Measurements from ENCODE around the gene AGGF1.

AGGF1 gene

DNA sequence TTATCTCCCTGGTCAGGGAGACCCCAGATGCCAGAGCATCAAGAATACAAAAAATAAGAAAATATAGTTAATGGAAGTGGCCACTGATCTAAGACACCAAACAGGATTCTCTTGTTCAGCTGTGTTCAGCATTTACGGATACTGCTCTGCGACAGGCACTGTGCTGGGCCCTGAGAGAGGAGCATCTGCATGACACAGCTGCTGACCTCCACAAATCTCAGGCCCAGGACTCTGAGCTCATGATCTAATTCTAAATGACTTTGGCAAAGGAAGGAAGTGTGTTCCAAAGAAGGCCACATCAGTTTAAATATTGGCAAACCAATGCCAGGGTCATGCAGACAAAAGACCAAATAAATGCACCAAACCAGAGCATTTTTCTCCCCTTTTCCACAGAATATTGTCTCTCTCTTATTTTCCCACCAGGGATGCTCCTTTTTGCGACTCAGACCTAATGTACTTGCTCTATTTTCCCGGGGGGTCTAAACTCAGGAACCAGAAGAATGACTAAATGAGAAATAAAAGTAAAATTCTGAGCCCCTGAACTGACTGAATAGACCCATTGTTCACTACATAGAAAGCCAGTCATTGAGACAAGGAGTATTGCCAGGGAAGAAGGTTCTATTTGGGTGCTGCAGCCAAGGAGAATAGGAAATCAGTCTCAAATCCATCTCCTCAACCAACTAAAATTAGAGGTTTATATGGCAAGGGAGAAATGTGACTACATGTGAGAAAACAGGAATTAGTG, 1.4 kb upstream of the AGGF1 start:
- Histone ChIP-seq H3K27me3 (ENCODE audit: low read depth, low read length) (no peaks in the 10 kb centered on the region), H3K4me1 (ENCODE audit: control insufficient read depth in 1 of 2, insufficient read depth in 2 of 2, low read length in 2 of 2) (peaks cover 5 to 28% of the 10 kb centered on the region in 2 donors), H3K27ac (ENCODE audit: low read length) (no peak overlapping the region), H3K9me3 (ENCODE audit: control insufficient read depth in 1 of 2, low read length in 2 of 2) (no peaks in the 10 kb centered on the region), H3K36me3 (ENCODE audit: control insufficient read depth in 1 of 2, insufficient read depth in 2 of 2, low read length in 2 of 2) (no peaks in the 10 kb centered on the region), H3K4me3 (ENCODE audit: low read depth in 1 of 2, low read length in 2 of 2) (peak overlapping the region in 1 of 2 donors; percentile 84)

DNA sequence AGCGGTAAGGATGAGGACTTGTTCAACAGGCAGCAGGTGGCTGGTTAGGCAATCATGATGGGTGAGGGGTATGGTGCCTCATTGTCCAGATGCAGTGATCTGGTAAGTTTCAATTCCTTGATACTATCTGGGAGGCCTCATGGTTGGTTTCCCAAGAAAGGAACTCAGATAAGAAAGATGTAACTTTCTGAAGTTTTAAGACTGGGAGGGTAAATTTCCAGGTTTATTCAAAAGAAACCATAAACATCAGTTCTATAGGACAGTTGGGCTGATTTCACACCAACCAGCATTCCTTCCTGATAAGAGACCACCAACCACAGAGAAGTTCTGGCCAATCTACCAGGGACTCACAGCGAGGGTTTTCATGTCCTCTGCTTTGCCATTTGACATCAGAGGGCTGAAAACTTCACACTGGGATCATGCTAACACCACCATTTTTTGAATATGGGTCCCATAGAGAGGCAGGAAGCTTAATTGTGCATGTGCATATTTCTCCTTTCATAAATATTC, 773 bp upstream of the AGGF1 start:
- Histone ChIP-seq H3K36me3 (ENCODE audit: control insufficient read depth in 1 of 2, insufficient read depth in 2 of 2, low read length in 2 of 2) (peaks cover 0 to 2% of the 10 kb centered on the region in 2 donors), H3K4me3 (ENCODE audit: low read depth in 1 of 2, low read length in 2 of 2) (peak overlapping the region; percentile 84 to 91), H3K27ac (ENCODE audit: low read length) (peak overlapping the region; percentile 37)

DNA sequence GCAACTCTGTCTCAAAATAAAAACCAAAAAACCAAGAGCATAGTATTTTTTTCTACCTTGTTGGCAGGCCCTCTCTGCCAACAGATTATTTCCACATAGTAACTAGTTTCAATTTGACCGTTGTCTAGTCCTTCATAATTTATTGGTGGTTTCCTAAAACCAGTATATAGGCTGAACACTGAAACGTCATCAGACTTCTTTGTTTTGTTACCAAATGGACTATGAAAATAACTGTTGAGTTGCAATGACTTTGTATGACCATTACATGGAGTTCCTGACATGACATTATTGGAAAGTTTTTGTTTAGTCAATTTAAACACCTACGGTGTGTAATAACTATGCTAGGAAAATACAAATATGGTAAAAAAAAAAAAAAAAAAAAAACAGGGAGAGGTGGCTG, 1.7 kb downstream of the AGGF1 start:
- no peak overlapping the region for H3K4me3 ChIP-seq (ENCODE audit: low read depth in 1 of 2, low read length in 2 of 2)
- H3K36me3 ChIP-seq (ENCODE audit: control insufficient read depth in 1 of 2, insufficient read depth in 2 of 2, low read length in 2 of 2): peaks cover 20 to 21% of the 10 kb centered on the region in 2 donors
- no peak overlapping the region for H3K27ac ChIP-seq (ENCODE audit: low read length)
- H3K4me1 ChIP-seq (ENCODE audit: control insufficient read depth in 1 of 2, insufficient read depth in 2 of 2, low read length in 2 of 2): peaks cover 5 to 28% of the 10 kb centered on the region in 2 donors
- H3K27me3 ChIP-seq (ENCODE audit: low read depth, low read length): no peaks in the 10 kb centered on the region
- no peaks in the 10 kb centered on the region for H3K9me3 ChIP-seq (ENCODE audit: control insufficient read depth in 1 of 2, low read length in 2 of 2)

More for the DNA sequence above, 773 bp upstream of the AGGF1 start:
- Histone ChIP-seq H3K9me3 (ENCODE audit: control insufficient read depth in 1 of 2, low read length in 2 of 2) (no peaks in the 10 kb centered on the region), H3K4me1 (ENCODE audit: control insufficient read depth in 1 of 2, insufficient read depth in 2 of 2, low read length in 2 of 2) (peaks cover 5 to 28% of the 10 kb centered on the region in 2 donors), H3K27me3 (ENCODE audit: low read depth, low read length) (no peaks in the 10 kb centered on the region)

DNA sequence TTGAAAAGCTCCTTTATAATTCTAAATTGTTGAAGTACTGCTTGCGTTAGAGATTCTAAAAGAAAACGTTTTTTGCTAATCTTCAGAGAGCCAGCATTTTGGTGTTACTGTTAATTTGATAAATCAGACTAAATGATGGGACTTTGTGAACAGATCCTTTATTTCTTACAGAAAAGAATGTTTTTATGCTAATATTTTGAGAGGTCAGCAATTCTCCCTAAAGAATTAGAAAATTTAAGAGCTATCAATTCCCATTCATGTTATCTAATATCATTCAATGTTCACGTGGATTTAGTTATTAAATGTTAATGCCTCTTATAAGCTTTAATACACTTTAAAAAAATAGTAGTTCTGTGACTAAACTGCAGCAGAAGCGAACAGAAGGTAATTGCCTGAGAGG, 2.4 kb downstream of the AGGF1 start:
- peaks cover 21 to 26% of the 10 kb centered on the region in 2 donors for H3K36me3 ChIP-seq (ENCODE audit: control insufficient read depth in 1 of 2, insufficient read depth in 2 of 2, low read length in 2 of 2)
- no peak overlapping the region for H3K27ac ChIP-seq (ENCODE audit: low read length)
- no peak overlapping the region for H3K4me3 ChIP-seq (ENCODE audit: low read depth in 1 of 2, low read length in 2 of 2)
- no peaks in the 10 kb centered on the region for H3K9me3 ChIP-seq (ENCODE audit: control insufficient read depth in 1 of 2, low read length in 2 of 2)
- no peaks in the 10 kb centered on the region for H3K27me3 ChIP-seq (ENCODE audit: low read depth, low read length)
- H3K4me1 ChIP-seq (ENCODE audit: control insufficient read depth in 1 of 2, insufficient read depth in 2 of 2, low read length in 2 of 2): peaks cover 5 to 28% of the 10 kb centered on the region in 2 donors

DNA sequence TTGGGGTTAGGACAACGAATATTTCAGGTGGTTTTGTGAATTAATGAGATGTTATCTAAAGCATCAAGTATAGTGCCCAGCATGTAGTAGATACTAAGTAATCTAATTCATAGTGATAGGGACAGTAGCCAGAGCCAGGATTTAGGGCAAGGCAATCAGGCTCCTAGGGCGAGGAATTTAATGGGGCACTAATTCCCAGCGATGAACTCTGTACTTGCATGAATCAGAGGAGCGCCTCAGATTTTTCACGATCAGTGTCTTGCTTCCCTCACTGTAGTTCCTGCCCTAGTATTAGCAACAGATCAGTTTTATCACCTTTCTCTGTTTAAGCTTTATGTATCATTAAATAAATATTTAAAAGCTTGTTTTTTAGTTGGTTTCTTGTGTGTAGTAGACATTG, 3.1 kb downstream of the AGGF1 start:
- H3K9me3 ChIP-seq (ENCODE audit: control insufficient read depth in 1 of 2, low read length in 2 of 2): no peaks in the 10 kb centered on the region
- peaks cover 5 to 28% of the 10 kb centered on the region in 2 donors for H3K4me1 ChIP-seq (ENCODE audit: control insufficient read depth in 1 of 2, insufficient read depth in 2 of 2, low read length in 2 of 2)
- no peak overlapping the region for H3K27ac ChIP-seq (ENCODE audit: low read length)
- no peak overlapping the region for H3K4me3 ChIP-seq (ENCODE audit: low read depth in 1 of 2, low read length in 2 of 2)
- H3K36me3 ChIP-seq (ENCODE audit: control insufficient read depth in 1 of 2, insufficient read depth in 2 of 2, low read length in 2 of 2): peaks cover 21 to 32% of the 10 kb centered on the region in 2 donors
- H3K27me3 ChIP-seq (ENCODE audit: low read depth, low read length): no peaks in the 10 kb centered on the region

DNA sequence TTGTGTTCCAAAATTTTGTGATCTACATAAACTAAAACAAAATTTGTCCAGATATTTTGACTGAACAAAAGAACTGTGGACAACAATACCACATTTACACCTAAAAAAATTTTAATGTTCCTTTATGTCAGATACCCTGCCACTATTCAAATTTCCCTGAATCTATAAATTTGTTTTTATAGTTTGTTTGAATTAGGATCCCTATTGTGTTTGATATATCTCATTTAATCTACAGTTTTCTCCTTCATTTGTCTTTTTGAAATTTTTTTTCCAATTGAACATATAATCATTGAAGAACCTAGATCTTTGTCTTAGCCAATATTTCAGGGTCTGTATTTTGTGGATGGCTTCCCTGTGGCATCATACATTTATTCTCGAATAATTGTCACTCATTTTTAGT, 5.7 kb downstream of the AGGF1 start:
- H3K27me3 ChIP-seq (ENCODE audit: low read depth, low read length): no peaks in the 10 kb centered on the region
- peaks cover 0 to 23% of the 10 kb centered on the region in 2 donors for H3K4me1 ChIP-seq (ENCODE audit: control insufficient read depth in 1 of 2, insufficient read depth in 2 of 2, low read length in 2 of 2)
- H3K4me3 ChIP-seq (ENCODE audit: low read depth in 1 of 2, low read length in 2 of 2): no peak overlapping the region
- H3K36me3 ChIP-seq (ENCODE audit: control insufficient read depth in 1 of 2, insufficient read depth in 2 of 2, low read length in 2 of 2): peaks cover 28 to 50% of the 10 kb centered on the region in 2 donors
- no peak overlapping the region for H3K27ac ChIP-seq (ENCODE audit: low read length)
- H3K9me3 ChIP-seq (ENCODE audit: control insufficient read depth in 1 of 2, low read length in 2 of 2): no peaks in the 10 kb centered on the region

DNA sequence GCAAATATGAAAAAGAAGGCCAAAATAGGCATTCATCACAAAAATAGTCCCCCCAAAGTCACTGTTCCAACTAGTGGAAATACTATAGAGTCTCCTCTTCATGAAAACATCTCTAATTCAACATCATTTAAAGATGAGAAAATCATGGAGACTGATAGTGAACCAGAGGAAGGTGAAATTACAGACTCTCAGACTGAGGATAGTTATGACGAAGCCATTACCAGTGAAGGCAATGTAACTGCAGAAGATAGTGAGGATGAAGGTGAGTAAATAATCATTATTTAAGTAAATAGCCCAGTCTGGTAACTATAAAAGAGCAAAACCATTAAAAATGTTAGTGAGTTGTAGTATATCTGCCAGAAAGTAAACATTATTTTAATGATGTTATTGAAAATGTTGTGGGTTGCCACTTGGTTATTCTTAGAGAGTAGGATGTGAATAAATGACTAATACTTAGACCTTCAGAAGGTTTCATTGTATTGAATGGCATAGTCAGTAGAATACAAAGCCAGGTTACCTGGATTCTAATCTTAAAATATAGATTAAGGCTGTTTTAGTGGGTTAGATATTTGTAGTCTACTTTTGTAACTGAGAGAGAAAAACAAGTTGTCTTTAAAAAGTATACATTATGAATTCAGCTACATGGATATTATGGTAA, 16.3 kb downstream of the AGGF1 start:
- Histone ChIP-seq H3K4me3 (ENCODE audit: low read depth in 1 of 2, low read length in 2 of 2) (no peak overlapping the region), H3K4me1 (ENCODE audit: control insufficient read depth in 1 of 2, insufficient read depth in 2 of 2, low read length in 2 of 2) (no peaks in the 10 kb centered on the region), H3K27me3 (ENCODE audit: low read depth, low read length) (no peaks in the 10 kb centered on the region), H3K27ac (ENCODE audit: low read length) (no peak overlapping the region), H3K36me3 (ENCODE audit: control insufficient read depth in 1 of 2, insufficient read depth in 2 of 2, low read length in 2 of 2) (peaks cover 19 to 41% of the 10 kb centered on the region in 2 donors), H3K9me3 (ENCODE audit: control insufficient read depth in 1 of 2, low read length in 2 of 2) (no peaks in the 10 kb centered on the region)

DNA sequence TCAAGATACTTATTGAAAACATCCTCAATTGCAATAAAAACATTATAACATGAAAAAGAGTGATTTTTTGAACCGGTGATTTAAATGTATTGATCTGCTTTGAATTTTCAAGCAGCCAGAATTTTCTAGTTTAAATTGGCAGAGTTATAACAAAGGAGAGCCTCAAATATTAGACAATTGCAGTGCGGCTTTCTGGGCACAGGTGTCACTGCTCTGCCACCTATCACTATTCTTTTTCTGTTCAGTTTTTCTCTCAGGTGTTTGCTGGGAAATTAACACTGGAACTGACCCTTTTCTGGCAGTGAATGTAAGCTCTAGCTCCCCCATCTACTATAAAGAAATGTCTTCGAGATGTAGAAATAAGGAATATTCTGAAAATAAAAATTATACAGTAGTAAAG, 33.8 kb downstream of the AGGF1 start:
- no peak overlapping the region for H3K4me3 ChIP-seq (ENCODE audit: low read depth in 1 of 2, low read length in 2 of 2)
- peaks cover 48 to 63% of the 10 kb centered on the region in 2 donors for H3K36me3 ChIP-seq (ENCODE audit: control insufficient read depth in 1 of 2, insufficient read depth in 2 of 2, low read length in 2 of 2)
- peaks cover 0 to 3% of the 10 kb centered on the region in 2 donors for H3K4me1 ChIP-seq (ENCODE audit: control insufficient read depth in 1 of 2, insufficient read depth in 2 of 2, low read length in 2 of 2)
- H3K27ac ChIP-seq (ENCODE audit: low read length): no peak overlapping the region
- no peaks in the 10 kb centered on the region for H3K27me3 ChIP-seq (ENCODE audit: low read depth, low read length)
- H3K9me3 ChIP-seq (ENCODE audit: control insufficient read depth in 1 of 2, low read length in 2 of 2): no peaks in the 10 kb centered on the region

DNA sequence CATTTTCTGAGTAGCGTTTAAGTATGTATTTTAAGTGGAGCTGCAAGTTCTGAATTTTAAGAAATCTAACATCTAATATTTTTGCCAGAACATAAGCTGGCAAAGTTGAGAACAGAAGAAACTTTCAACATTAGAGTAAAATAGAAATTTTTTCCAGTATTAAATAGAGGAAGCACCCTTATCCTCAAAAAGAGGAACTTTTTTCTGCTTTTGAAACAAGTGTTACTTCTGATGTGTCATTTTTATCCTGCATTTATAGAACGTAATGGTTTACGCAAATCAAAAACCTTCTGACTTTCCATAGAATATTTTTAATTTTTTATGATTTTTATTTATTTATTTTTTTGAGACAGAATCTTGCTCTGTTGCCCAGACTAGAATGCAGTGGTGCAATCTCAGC, 35.1 kb downstream of the AGGF1 start:
- Histone ChIP-seq H3K27me3 (ENCODE audit: low read depth, low read length) (no peaks in the 10 kb centered on the region), H3K36me3 (ENCODE audit: control insufficient read depth in 1 of 2, insufficient read depth in 2 of 2, low read length in 2 of 2) (peaks cover 37 to 52% of the 10 kb centered on the region in 2 donors), H3K9me3 (ENCODE audit: control insufficient read depth in 1 of 2, low read length in 2 of 2) (no peaks in the 10 kb centered on the region), H3K27ac (ENCODE audit: low read length) (no peak overlapping the region), H3K4me1 (ENCODE audit: control insufficient read depth in 1 of 2, insufficient read depth in 2 of 2, low read length in 2 of 2) (peaks cover 0 to 3% of the 10 kb centered on the region in 2 donors), H3K4me3 (ENCODE audit: low read depth in 1 of 2, low read length in 2 of 2) (no peak overlapping the region)

DNA sequence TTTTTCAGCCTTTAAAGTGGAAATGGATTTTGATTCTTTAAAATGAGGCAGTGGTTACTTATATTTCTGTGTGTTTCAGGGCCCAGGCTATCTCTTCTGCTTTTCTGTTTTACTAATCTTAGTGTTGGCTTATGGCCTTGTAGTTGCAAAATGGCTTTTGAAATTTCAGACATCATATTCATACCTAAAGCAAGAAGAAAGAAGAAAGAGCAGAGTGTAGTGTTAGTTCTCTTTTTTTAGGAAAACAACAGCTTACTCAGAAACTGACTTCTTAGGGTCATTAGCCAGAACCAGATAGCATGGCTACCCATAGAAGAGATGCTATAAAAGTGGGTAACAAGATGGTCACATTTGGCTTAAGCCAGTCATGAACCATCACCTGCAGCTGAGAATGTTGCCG, 36.0 kb downstream of the AGGF1 start:
- H3K9me3 ChIP-seq (ENCODE audit: control insufficient read depth in 1 of 2, low read length in 2 of 2): no peaks in the 10 kb centered on the region
- H3K27ac ChIP-seq (ENCODE audit: low read length): no peak overlapping the region
- H3K36me3 ChIP-seq (ENCODE audit: control insufficient read depth in 1 of 2, insufficient read depth in 2 of 2, low read length in 2 of 2): peaks cover 34 to 42% of the 10 kb centered on the region in 2 donors
- no peak overlapping the region for H3K4me3 ChIP-seq (ENCODE audit: low read depth in 1 of 2, low read length in 2 of 2)
- peaks cover 0 to 3% of the 10 kb centered on the region in 2 donors for H3K4me1 ChIP-seq (ENCODE audit: control insufficient read depth in 1 of 2, insufficient read depth in 2 of 2, low read length in 2 of 2)
- no peaks in the 10 kb centered on the region for H3K27me3 ChIP-seq (ENCODE audit: low read depth, low read length)

DNA sequence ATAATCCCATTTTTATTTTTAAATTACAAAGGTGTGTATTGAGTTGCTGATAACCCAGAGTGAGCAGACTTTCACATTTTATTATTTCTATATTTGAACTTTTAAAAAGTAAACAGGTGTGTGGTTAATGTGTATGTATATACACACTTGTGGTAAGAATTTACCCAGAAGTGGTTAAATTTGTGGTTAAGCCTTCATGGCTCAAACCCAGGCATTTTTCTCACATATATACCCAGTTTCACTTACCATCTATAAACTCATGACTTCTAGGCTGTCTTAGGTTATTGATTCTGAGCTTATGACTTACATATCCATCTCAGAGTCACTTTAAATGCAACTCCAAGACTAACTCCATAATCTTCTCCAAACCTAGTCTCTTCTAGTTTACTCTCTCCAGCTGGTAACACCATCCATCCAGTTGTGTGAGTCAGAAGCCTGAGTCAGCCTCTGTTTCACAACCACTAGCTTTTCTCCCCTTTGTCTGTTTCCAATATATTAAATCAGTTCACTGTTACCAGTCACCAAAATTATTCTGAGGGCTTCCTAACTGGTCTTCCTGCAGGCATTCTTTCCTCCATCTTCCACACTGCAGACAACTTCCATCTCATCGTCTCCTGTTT, 36.7 kb downstream of the AGGF1 start:
- Histone ChIP-seq H3K9me3 (ENCODE audit: control insufficient read depth in 1 of 2, low read length in 2 of 2) (no peaks in the 10 kb centered on the region), H3K27ac (ENCODE audit: low read length) (no peak overlapping the region), H3K36me3 (ENCODE audit: control insufficient read depth in 1 of 2, insufficient read depth in 2 of 2, low read length in 2 of 2) (peaks cover 26 to 35% of the 10 kb centered on the region in 2 donors), H3K27me3 (ENCODE audit: low read depth, low read length) (no peaks in the 10 kb centered on the region), H3K4me1 (ENCODE audit: control insufficient read depth in 1 of 2, insufficient read depth in 2 of 2, low read length in 2 of 2) (peaks cover 0 to 3% of the 10 kb centered on the region in 2 donors), H3K4me3 (ENCODE audit: low read depth in 1 of 2, low read length in 2 of 2) (no peak overlapping the region)

Measured in muscle layer of duodenum (tissue), 2 donors.